ENCODE data around the gene CFAP206. TPM values are rescaled to one million over a fixed set of nuclear protein-coding genes. Genes with fewer than 3 reads are reported as not detected.

The CFAP206 gene
- total and polyA plus RNA-seq, 2 experiments from 2014 or later: not detected

- ATAC-seq (no peak), DNase-seq (ENCODE audit: low spot score) (no peak)
- Histone ChIP-seq H3K36me3 (ENCODE audit: insufficient read depth) (peaks cover 5% of the 10 kb centered on the region), H3K27ac (ENCODE audit: low read depth) (no peak overlapping the region), H3F3A (replicated peaks; ENCODE audit: low read depth) (no peaks in the 10 kb centered on the region), H2AFZ (no peak overlapping the region), H3K79me2 (replicated peaks; ENCODE audit: insufficient read depth) (no peaks in the 10 kb centered on the region), H3K4me3 (no peak overlapping the region), H3K4me2 (no peak overlapping the region), H4K20me1 (replicated peaks; ENCODE audit: insufficient read depth) (no peaks in the 10 kb centered on the region), H3K9me2 (ENCODE audit: insufficient read depth) (no peaks in the 10 kb centered on the region), H3K27me3 (ENCODE audit: insufficient read depth) (no peaks in the 10 kb centered on the region), H3K4me1 (ENCODE audit: insufficient read depth) (peaks cover 3% of the 10 kb centered on the region; the same call in 1 of the 2 replicates)
- TF ChIP-seq REST (IDR thresholded peaks at IDR 0.05; ENCODE audit: unreplicated experiment) (no peak), POLR2AphosphoS5 (IDR thresholded peaks at IDR 0.05; ENCODE audit: low read depth) (no peak), NANOG (IDR thresholded peaks at IDR 0.05; ENCODE audit: borderline replicate concordance) (no peak), CTCF (conservative IDR thresholded peaks at IDR 0.05; ENCODE audit: low read depth in 2 of 2) (no peak), EZH2phosphoT487 (IDR thresholded peaks at IDR 0.05; ENCODE audit: unreplicated experiment) (no peak), ZNF462 (CRISPR knock-in tag; IDR thresholded peaks at IDR 0.05) (no peak)
- Mint-ChIP-seq H3K4me1 (peaks cover 1% of the 10 kb centered on the region; the same call in 1 of the 3 replicates), H3K36me3 (ENCODE audit: low read depth) (peaks cover 23% of the 10 kb centered on the region; the same call in 2 of the 3 replicates), H3K9me3 (peaks cover 35% of the 10 kb centered on the region), H3K4me3 (no peak overlapping the region), H3K27ac (no peak overlapping the region), H3K27me3 (ENCODE audit: insufficient read depth, low read depth, poor library complexity) (no peaks in the 10 kb centered on the region)
These were observed 34.4 kb upstream of the CFAP206 start for GRCh38 chr6:87373377-87373776.
